Coronary artery (tissue), 2 donors: ENCODE results near the gene CMTM7.
A peak's percentile ranks its signal among the peaks of the same experiment; 100 is the strongest.

Source experiments
- DNase-seq: peaks from one replicate; pipeline ENCODE4 v3.0.0-alpha.2; 2017; ENCODE audit warnings: low spot score
- H3K27ac ChIP-seq, 2 donors: fragments of 200-600 bp; sonication (generic); one replicate each; pipeline ENCODE4 v1.5.1; 2016 to 2019
- H3K4me3 ChIP-seq: fragments of 200-600 bp; sonication (generic); 2 replicates; pipeline ENCODE4 v1.5.1; 2016; ENCODE audit warnings: mild to moderate bottlenecking, moderate library complexity
- CTCF ChIP-seq: fragments of 200-600 bp; sonication (generic); IDR thresholded peaks from one replicate; pipeline ENCODE4 v1.5.1; 2019; ENCODE audit warnings: antibody characterized with exemption

CMTM7 gene

GRCh38 chr3:32397941-32398340, 6.3 kb downstream of the CMTM7 start:
- Histone ChIP-seq H3K4me3 (no peak overlapping the region), H3K27ac (no peak overlapping the region)
- no peak for TF ChIP-seq CTCF

GRCh38 chr3:32398531-32398930, 6.9 kb downstream of the CMTM7 start:
- no peak overlapping the region for H3K4me3 ChIP-seq
- H3K27ac ChIP-seq, result peak overlapping the region in 1 of 2 donors; percentile 34
- DNase-seq, result peak; percentile 63
- no peak for TF ChIP-seq CTCF

More at GRCh38 chr3:32397941-32398340, 6.3 kb downstream of the CMTM7 start:
- no peak for DNase-seq

GRCh38 chr3:32399030-32399620, 7.5 kb downstream of the CMTM7 start:
- no peak for DNase-seq
- TF ChIP-seq CTCF, result peak; percentile 31
- Histone ChIP-seq H3K4me3 (no peak overlapping the region), H3K27ac (peak overlapping the region in 1 of 2 donors; percentile 34)

- Histone ChIP-seq H3K4me3 (peak overlapping the region; percentile 69), H3K27ac (peak overlapping the region; percentile 74 to 80)
- no peak for DNase-seq
- TF ChIP-seq CTCF, result no peak
These were observed 9.5 kb downstream of the CMTM7 start for GRCh38 chr3:32401126-32401525.

GRCh38 chr3:32401556-32402081, 10.0 kb downstream of the CMTM7 start:
- peak overlapping the region; percentile 69 for H3K4me3 ChIP-seq
- H3K27ac ChIP-seq, result peak overlapping the region; percentile 74 to 80
- no peak for TF ChIP-seq CTCF
- DNase-seq, result peak; percentile 85

GRCh38 chr3:32403663-32404062, 12.0 kb downstream of the CMTM7 start:
- TF ChIP-seq CTCF, result no peak
- peak overlapping the region in 1 of 2 donors; percentile 42 for H3K27ac ChIP-seq
- no peak overlapping the region for H3K4me3 ChIP-seq
- DNase-seq, result no peak

- no peak overlapping the region for H3K27ac ChIP-seq
- peak; percentile 46 for DNase-seq
- no peak overlapping the region for H3K4me3 ChIP-seq
- TF ChIP-seq CTCF, result no peak
These were observed 13.1 kb downstream of the CMTM7 start for GRCh38 chr3:32404714-32405113.
